ENCODE results near the gene WDR27. TPM values are rescaled to one million over a fixed set of nuclear protein-coding genes. Genes with fewer than 3 reads are reported as not detected.

WDR27 gene
- total and polyA plus RNA-seq, 10 of the 15 experiments (the other 5 are each of a cell fraction or from before 2014, with no cell fraction given), result 1.9 to 33.2 (median 19.0) TPM

DNA sequence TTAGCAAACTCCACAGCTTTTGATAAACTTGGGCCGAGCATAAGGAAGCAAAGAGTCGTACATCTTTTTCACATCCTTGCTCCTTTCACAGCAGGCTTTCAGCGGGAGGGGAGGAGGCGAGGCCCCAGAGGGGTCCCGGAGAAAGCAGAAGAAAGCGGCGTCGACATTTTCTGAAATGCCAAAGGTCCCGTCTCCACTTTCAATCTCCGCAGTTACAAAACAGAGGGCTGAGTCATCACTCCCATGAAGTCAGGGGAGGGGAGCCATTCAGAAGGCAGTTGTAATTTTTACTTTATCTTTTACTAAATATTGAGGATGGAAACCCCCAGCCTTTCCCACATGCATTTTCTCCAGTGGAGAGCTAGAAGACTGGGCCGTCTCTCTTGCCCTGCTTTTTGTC is 274.0 kb downstream of the WDR27 start (continued):
- TF ChIP-seq, protein P1, sequence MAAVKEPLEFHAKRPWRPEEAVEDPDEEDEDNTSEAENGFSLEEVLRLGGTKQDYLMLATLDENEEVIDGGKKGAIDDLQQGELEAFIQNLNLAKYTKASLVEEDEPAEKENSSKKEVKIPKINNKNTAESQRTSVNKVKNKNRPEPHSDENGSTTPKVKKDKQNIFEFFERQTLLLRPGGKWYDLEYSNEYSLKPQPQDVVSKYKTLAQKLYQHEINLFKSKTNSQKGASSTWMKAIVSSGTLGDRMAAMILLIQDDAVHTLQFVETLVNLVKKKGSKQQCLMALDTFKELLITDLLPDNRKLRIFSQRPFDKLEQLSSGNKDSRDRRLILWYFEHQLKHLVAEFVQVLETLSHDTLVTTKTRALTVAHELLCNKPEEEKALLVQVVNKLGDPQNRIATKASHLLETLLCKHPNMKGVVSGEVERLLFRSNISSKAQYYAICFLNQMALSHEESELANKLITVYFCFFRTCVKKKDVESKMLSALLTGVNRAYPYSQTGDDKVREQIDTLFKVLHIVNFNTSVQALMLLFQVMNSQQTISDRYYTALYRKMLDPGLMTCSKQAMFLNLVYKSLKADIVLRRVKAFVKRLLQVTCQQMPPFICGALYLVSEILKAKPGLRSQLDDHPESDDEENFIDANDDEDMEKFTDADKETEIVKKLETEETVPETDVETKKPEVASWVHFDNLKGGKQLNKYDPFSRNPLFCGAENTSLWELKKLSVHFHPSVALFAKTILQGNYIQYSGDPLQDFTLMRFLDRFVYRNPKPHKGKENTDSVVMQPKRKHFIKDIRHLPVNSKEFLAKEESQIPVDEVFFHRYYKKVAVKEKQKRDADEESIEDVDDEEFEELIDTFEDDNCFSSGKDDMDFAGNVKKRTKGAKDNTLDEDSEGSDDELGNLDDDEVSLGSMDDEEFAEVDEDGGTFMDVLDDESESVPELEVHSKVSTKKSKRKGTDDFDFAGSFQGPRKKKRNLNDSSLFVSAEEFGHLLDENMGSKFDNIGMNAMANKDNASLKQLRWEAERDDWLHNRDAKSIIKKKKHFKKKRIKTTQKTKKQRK (IDR thresholded peaks at IDR 0.05; ENCODE audit: low read depth, low read length), result no peak
- TF ChIP-seq, protein P2, sequence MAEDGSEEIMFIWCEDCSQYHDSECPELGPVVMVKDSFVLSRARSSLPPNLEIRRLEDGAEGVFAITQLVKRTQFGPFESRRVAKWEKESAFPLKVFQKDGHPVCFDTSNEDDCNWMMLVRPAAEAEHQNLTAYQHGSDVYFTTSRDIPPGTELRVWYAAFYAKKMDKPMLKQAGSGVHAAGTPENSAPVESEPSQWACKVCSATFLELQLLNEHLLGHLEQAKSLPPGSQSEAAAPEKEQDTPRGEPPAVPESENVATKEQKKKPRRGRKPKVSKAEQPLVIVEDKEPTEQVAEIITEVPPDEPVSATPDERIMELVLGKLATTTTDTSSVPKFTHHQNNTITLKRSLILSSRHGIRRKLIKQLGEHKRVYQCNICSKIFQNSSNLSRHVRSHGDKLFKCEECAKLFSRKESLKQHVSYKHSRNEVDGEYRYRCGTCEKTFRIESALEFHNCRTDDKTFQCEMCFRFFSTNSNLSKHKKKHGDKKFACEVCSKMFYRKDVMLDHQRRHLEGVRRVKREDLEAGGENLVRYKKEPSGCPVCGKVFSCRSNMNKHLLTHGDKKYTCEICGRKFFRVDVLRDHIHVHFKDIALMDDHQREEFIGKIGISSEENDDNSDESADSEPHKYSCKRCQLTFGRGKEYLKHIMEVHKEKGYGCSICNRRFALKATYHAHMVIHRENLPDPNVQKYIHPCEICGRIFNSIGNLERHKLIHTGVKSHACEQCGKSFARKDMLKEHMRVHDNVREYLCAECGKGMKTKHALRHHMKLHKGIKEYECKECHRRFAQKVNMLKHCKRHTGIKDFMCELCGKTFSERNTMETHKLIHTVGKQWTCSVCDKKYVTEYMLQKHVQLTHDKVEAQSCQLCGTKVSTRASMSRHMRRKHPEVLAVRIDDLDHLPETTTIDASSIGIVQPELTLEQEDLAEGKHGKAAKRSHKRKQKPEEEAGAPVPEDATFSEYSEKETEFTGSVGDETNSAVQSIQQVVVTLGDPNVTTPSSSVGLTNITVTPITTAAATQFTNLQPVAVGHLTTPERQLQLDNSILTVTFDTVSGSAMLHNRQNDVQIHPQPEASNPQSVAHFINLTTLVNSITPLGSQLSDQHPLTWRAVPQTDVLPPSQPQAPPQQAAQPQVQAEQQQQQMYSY (CRISPR knock-in tag; IDR thresholded peaks at IDR 0.05), result no peak
- TF ChIP-seq BCL11A (IDR thresholded peaks at IDR 0.05; ENCODE audit: low read depth, low read length), result no peak

DNA sequence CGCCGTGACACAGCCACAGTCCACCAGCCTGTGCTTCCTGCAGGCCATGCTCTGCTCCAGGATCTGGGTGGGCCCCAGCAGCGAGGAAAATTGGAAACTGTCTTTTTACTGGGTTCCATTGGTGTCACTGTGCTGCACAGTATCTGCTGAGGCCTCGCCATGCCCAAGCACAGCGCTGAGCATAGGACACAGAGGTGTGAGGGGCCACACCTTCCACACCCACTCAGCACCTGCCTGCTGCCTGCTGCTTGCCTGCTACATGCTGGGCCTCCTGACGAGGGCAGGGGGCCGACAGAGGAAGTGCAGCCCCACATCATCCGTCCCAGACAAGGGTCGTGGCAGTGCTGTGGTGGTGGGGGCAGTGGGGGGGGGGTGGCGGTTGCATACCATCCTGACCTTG is 275.2 kb downstream of the WDR27 start:
- RAD21 ChIA-PET (ENCODE audit: unreplicated experiment), result no interaction called here
- BruUV-seq (replicated peaks), result no TSS peak
- in situ Hi-C loops (cut with MboI), result no loop called here
- SMC1A ChIA-PET (ENCODE audit: uncharacterized antibody, unreplicated experiment), result no interaction called here
- Histone ChIP-seq H3K36me3 (ENCODE audit: control insufficient read depth in 2 of 2, insufficient read depth in 2 of 2, low read length in 1 of 2) (no peaks in the 10 kb centered on the region), H3K27me3 (replicated peaks in 1 of 2; ENCODE audit: control insufficient read depth in 2 of 2, insufficient read depth in 2 of 2, low read length in 1 of 2) (no peaks in the 10 kb centered on the region), H3K4me3 (no peak overlapping the region), H3K27ac (ENCODE audit: control insufficient read depth, insufficient read depth) (no peak overlapping the region), H4K20me1 (ENCODE audit: control insufficient read depth, insufficient read depth) (no peaks in the 10 kb centered on the region), H3K79me2 (ENCODE audit: control insufficient read depth, insufficient read depth, low read length) (no peaks in the 10 kb centered on the region), H3K4me2 (ENCODE audit: control insufficient read depth, insufficient read depth) (no peak overlapping the region), H3K9me3 (replicated peaks; ENCODE audit: control insufficient read depth, insufficient read depth, low read length) (peaks cover 3% of the 10 kb centered on the region; the same call in 1 of the 3 replicates), H3K9ac (ENCODE audit: control insufficient read depth, insufficient read depth, low read length) (no peak overlapping the region), H2AFZ (ENCODE audit: control insufficient read depth, low read depth, low read length) (no peak overlapping the region), H3K4me1 (ENCODE audit: control insufficient read depth, insufficient read depth, low read length) (no peaks in the 10 kb centered on the region)
- intact Hi-C loops (cut with micrococcal nuclease; ENCODE audit: unreplicated experiment), result no loop called here
- no peak for ATAC-seq
- WGBS (ENCODE audit: insufficient coverage, insufficient replicate concordance, low lambda C conversion rate, missing lambda C conversion rate), result 27% methylated on average over 9 of the region's 10 CpGs
- DNase-seq (ENCODE audit: low read depth, low spot score), result no peak
- POLR2A ChIA-PET, result no interaction called here
- no peak for FAIRE-seq
- CTCF ChIA-PET, result no interaction called here
- TF ChIP-seq SUZ12 (IDR thresholded peaks at IDR 0.05; ENCODE audit: unreplicated experiment) (no peak), SMAD1 (IDR thresholded peaks at IDR 0.05; ENCODE audit: low read depth, partially characterized antibody) (no peak), HCFC1 (IDR thresholded peaks at IDR 0.05; ENCODE audit: low read length) (no peak)
- TF ChIP-seq, protein P3, sequence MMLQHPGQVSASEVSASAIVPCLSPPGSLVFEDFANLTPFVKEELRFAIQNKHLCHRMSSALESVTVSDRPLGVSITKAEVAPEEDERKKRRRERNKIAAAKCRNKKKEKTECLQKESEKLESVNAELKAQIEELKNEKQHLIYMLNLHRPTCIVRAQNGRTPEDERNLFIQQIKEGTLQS (IDR thresholded peaks at IDR 0.05; ENCODE audit: borderline replicate concordance, extremely low read depth, low read depth, low read length), result no peak
- TF ChIP-seq, protein P4, sequence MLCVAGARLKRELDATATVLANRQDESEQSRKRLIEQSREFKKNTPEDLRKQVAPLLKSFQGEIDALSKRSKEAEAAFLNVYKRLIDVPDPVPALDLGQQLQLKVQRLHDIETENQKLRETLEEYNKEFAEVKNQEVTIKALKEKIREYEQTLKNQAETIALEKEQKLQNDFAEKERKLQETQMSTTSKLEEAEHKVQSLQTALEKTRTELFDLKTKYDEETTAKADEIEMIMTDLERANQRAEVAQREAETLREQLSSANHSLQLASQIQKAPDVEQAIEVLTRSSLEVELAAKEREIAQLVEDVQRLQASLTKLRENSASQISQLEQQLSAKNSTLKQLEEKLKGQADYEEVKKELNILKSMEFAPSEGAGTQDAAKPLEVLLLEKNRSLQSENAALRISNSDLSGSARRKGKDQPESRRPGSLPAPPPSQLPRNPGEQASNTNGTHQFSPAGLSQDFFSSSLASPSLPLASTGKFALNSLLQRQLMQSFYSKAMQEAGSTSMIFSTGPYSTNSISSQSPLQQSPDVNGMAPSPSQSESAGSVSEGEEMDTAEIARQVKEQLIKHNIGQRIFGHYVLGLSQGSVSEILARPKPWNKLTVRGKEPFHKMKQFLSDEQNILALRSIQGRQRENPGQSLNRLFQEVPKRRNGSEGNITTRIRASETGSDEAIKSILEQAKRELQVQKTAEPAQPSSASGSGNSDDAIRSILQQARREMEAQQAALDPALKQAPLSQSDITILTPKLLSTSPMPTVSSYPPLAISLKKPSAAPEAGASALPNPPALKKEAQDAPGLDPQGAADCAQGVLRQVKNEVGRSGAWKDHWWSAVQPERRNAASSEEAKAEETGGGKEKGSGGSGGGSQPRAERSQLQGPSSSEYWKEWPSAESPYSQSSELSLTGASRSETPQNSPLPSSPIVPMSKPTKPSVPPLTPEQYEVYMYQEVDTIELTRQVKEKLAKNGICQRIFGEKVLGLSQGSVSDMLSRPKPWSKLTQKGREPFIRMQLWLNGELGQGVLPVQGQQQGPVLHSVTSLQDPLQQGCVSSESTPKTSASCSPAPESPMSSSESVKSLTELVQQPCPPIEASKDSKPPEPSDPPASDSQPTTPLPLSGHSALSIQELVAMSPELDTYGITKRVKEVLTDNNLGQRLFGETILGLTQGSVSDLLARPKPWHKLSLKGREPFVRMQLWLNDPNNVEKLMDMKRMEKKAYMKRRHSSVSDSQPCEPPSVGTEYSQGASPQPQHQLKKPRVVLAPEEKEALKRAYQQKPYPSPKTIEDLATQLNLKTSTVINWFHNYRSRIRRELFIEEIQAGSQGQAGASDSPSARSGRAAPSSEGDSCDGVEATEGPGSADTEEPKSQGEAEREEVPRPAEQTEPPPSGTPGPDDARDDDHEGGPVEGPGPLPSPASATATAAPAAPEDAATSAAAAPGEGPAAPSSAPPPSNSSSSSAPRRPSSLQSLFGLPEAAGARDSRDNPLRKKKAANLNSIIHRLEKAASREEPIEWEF (IDR thresholded peaks at IDR 0.05; ENCODE audit: insufficient replicate concordance, low read depth, low read length), result no peak
